Upper lobe of left lung (tissue), 6 donors: ENCODE measurements around the gene MALSU1. TPM values are rescaled to one million over a fixed set of nuclear protein-coding genes. Genes with fewer than 3 reads are reported as not detected.
A peak's percentile ranks its signal among the peaks of the same experiment; 100 is the strongest.

Experiments
- ATAC-seq, 2 donors: fragments of 200-7000 bp; cut with Tn5 transposase; one replicate each; pipeline ENCODE4 v1.9.1; 2022; ENCODE audit warnings: mild to moderate bottlenecking in 2 of 2, moderate library complexity in 2 of 2; ENCODE audit not compliant: low FRiP score in 2 of 2
- DNase-seq, 2 donors: peaks; one replicate each; pipeline ENCODE4 v3.0.0-alpha.2; 2019 to 2020
- H3K27ac ChIP-seq, 4 donors: fragments of 200-600 bp; sonication (generic); one replicate each; pipeline ENCODE4 v1.5.1; 2016 to 2019
- H3K27me3 ChIP-seq, 4 donors: fragments of 200-600 bp; sonication (generic); one replicate each; pipeline ENCODE4 v1.5.1; 2017 to 2019
- H3K36me3 ChIP-seq, 4 donors: fragments of 200-600 bp; sonication (generic); one replicate each; pipeline ENCODE4 v1.5.1; 2016 to 2019
- H3K4me1 ChIP-seq, 4 donors: fragments of 200-600 bp; sonication (generic); one replicate each; pipeline ENCODE4 v1.5.1; 2018 to 2019
- H3K4me3 ChIP-seq, 4 donors: fragments of 200-600 bp; sonication (generic); one replicate each; pipeline ENCODE4 v1.5.1; 2017 to 2019; ENCODE audit warnings: mild to moderate bottlenecking in 2 of 4, moderate library complexity in 1 of 4
- H3K9me3 ChIP-seq, 4 donors: fragments of 200-600 bp; sonication (generic); one replicate each; pipeline ENCODE4 v1.5.1; 2018 to 2019
- CTCF ChIP-seq, 6 experiments: fragments of 450-650 bp in 4 of 6; fragments of 200-600 bp in 2 of 6; sonication (generic) in 2 of 6; IDR thresholded peaks; one replicate each; pipeline ENCODE4 v1.5.1; 2016 to 2019; ENCODE audit warnings: antibody characterized with exemption in 6 of 6
- EP300 ChIP-seq, 4 donors: sonication (generic); formaldehyde crosslinking; IDR thresholded peaks; one replicate each; pipeline ENCODE4 v1.5.1; 2017; ENCODE audit warnings: antibody characterized with exemption in 4 of 4, control low read depth in 2 of 4
- POLR2A ChIP-seq, 4 donors: fragments of 450-650 bp; IDR thresholded peaks; one replicate each; pipeline ENCODE4 v1.5.1; 2016 to 2017; ENCODE audit warnings: antibody characterized with exemption in 4 of 4, mild to moderate bottlenecking in 2 of 4
- POLR2AphosphoS5 ChIP-seq, 2 donors: sonication (generic); formaldehyde crosslinking; IDR thresholded peaks; one replicate each; pipeline ENCODE4 v1.5.1; 2017; ENCODE audit warnings: antibody characterized with exemption in 2 of 2
- WGBS, 2 donors: methylation state at CpG; one replicate each; pipeline ENCODE4 v1.1.5; 2017 to 2018; 5-methylcytosine and 5-hydroxymethylcytosine counted together
- total RNA-seq, 6 donors: library from RNA; depleted of rRNA in 4 of 6; stranded (reverse); fragments of >200 nt in 4 of 6; gene quantifications; one replicate each; pipeline versions ENCODE4 v1.1.0 to v1.2.1, GENCODE V29; 2016 to 2021
- donor health status: DM: no; HTN: no; CAD: no; lungs with moderate emphysema.
- donor health status: DM: no; HTN: yes; CAD: no; lungs with severe emphysema.

Gene MALSU1
- total RNA-seq, 6 donors from 2014 or later, result 30.5 to 63.2 (median 44.6) TPM

- no peak for TF ChIP-seq CTCF (IDR thresholded peaks at IDR 0.05)
- no peak for TF ChIP-seq POLR2AphosphoS5 (IDR thresholded peaks at IDR 0.05)
- DNase-seq (no peak), ATAC-seq (no peak)
- 93% methylated on average over 9 of the region's 9 CpGs for WGBS, 2 donors
- H3K4me3 ChIP-seq, result no peak overlapping the region
- H3K36me3 ChIP-seq, result no peaks in the 10 kb centered on the region
- no peaks in the 10 kb centered on the region for H3K27me3 ChIP-seq
- no peak overlapping the region for H3K27ac ChIP-seq
- H3K9me3 ChIP-seq, result no peaks in the 10 kb centered on the region
- no peaks in the 10 kb centered on the region for H3K4me1 ChIP-seq
Observed at GRCh38 chr7:23290993-23291392, 8.1 kb upstream of the MALSU1 start.

GRCh38 chr7:23291957-23292560 is 7.1 kb upstream of the MALSU1 start:
- Histone ChIP-seq H3K36me3 (no peaks in the 10 kb centered on the region), H3K4me1 (no peaks in the 10 kb centered on the region), H3K27ac (no peak overlapping the region), H3K9me3 (no peaks in the 10 kb centered on the region), H3K4me3 (no peak overlapping the region), H3K27me3 (no peaks in the 10 kb centered on the region)
- ATAC-seq (no peak), DNase-seq (peak in 1 of 2 donors; percentile 32)
- 62 to 67% methylated on average over 3 of the region's 3 CpGs for WGBS, 2 donors
- TF ChIP-seq CTCF (IDR thresholded peaks at IDR 0.05) (no peak), POLR2AphosphoS5 (IDR thresholded peaks at IDR 0.05) (no peak), POLR2A (IDR thresholded peaks at IDR 0.05) (no peak), EP300 (IDR thresholded peaks at IDR 0.05) (no peak)

GRCh38 chr7:23292623-23293022 is 6.5 kb upstream of the MALSU1 start:
- TF ChIP-seq POLR2AphosphoS5 (IDR thresholded peaks at IDR 0.05), result no peak
- TF ChIP-seq EP300 (IDR thresholded peaks at IDR 0.05), result no peak
- no peak for TF ChIP-seq CTCF (IDR thresholded peaks at IDR 0.05)
- TF ChIP-seq POLR2A (IDR thresholded peaks at IDR 0.05), result no peak
- no peaks in the 10 kb centered on the region for H3K36me3 ChIP-seq
- ATAC-seq, result no peak

GRCh38 chr7:23293500-23294073 is 5.6 kb upstream of the MALSU1 start:
- Histone ChIP-seq H3K27me3 (no peaks in the 10 kb centered on the region), H3K4me3 (no peak overlapping the region), H3K4me1 (peaks cover under 1 to 7% (median 3%) of the 10 kb centered on the region in 4 donors), H3K9me3 (no peaks in the 10 kb centered on the region), H3K36me3 (no peaks in the 10 kb centered on the region), H3K27ac (no peak overlapping the region)
- DNase-seq (peak in 1 of 2 donors; percentile 20), ATAC-seq (no peak)
- 90 to 93% methylated on average over 9 to 12 of the region's 12 CpGs for WGBS, 2 donors
- no peak for TF ChIP-seq CTCF (IDR thresholded peaks at IDR 0.05)
- TF ChIP-seq EP300 (IDR thresholded peaks at IDR 0.05), result no peak
- TF ChIP-seq POLR2AphosphoS5 (IDR thresholded peaks at IDR 0.05), result no peak

More at GRCh38 chr7:23292623-23293022, 6.5 kb upstream of the MALSU1 start:
- Histone ChIP-seq H3K27me3 (no peaks in the 10 kb centered on the region), H3K27ac (no peak overlapping the region), H3K9me3 (no peaks in the 10 kb centered on the region), H3K4me3 (no peak overlapping the region), H3K4me1 (no peaks in the 10 kb centered on the region)
- no peak for DNase-seq
- 98 to 99% methylated on average over 4 of the region's 4 CpGs for WGBS, 2 donors
